Liver (tissue), 3 donors: ENCODE data around the gene GALNT16.
"Not testable (repeated sequence)": the region's sequence is repeated elsewhere in the genome, so short reads cannot be mapped to it uniquely, and the experiment has no call there.

Experiments
- HNF4G ChIP-seq: IDR thresholded peaks from 2 replicates; pipeline ENCODE4 v1.6.1; 2016; ENCODE audit warnings: antibody characterized with exemption
- RAD21 ChIP-seq, 2 donors: IDR thresholded peaks; 2 replicates each; pipeline ENCODE4 v1.6.1; 2016; ENCODE audit warnings: antibody characterized with exemption in 2 of 2, mild to moderate bottlenecking in 2 of 2
- TAF1 ChIP-seq: conservative IDR thresholded peaks from 2 replicates; pipeline ENCODE4 v1.6.1; 2016; ENCODE audit warnings: antibody characterized with exemption, mild to moderate bottlenecking
- TF ChIP-seq, protein P1 (sequence below): fragments of 150-350 bp; IDR thresholded peaks from 2 replicates; pipeline ENCODE4 v1.5.1; 2017; ENCODE audit warnings: improper control_type of control experiment, low read depth, low read length; ENCODE audit not compliant: missing input control
- TF ChIP-seq, protein P2 (sequence below): IDR thresholded peaks from 2 replicates; pipeline ENCODE4 v1.6.1; 2016; ENCODE audit warnings: antibody characterized with exemption, mild to moderate bottlenecking
- donor health status: healthy.
- donor health status: healthy.

DNA sequence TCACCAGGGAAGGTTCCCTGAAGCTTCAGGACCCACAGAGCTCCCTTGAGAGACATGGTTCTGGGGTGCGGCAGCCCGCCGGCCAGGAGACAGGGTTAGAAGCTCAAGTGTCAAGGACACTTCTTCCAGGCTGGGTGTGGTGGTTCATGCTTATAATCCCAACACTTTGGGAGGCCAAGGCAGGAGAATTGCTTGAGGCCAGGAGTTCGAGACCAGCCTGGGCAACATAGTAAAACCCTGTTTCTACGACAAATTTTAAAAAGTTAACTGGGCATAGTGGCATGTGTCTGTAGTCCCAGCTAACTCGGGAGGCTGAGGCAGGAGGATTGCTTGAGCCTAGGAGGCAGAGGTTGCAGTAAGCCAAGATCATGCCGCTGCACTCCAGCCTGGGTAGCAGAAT lies 30.9 kb downstream of the GALNT16 start:
- TF ChIP-seq, protein P1, sequence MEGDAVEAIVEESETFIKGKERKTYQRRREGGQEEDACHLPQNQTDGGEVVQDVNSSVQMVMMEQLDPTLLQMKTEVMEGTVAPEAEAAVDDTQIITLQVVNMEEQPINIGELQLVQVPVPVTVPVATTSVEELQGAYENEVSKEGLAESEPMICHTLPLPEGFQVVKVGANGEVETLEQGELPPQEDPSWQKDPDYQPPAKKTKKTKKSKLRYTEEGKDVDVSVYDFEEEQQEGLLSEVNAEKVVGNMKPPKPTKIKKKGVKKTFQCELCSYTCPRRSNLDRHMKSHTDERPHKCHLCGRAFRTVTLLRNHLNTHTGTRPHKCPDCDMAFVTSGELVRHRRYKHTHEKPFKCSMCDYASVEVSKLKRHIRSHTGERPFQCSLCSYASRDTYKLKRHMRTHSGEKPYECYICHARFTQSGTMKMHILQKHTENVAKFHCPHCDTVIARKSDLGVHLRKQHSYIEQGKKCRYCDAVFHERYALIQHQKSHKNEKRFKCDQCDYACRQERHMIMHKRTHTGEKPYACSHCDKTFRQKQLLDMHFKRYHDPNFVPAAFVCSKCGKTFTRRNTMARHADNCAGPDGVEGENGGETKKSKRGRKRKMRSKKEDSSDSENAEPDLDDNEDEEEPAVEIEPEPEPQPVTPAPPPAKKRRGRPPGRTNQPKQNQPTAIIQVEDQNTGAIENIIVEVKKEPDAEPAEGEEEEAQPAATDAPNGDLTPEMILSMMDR = not testable (repeated sequence)
- TF ChIP-seq TAF1; RAD21 (IDR thresholded peaks at IDR 0.05); HNF4G: not testable (repeated sequence)
- TF ChIP-seq, protein P2, sequence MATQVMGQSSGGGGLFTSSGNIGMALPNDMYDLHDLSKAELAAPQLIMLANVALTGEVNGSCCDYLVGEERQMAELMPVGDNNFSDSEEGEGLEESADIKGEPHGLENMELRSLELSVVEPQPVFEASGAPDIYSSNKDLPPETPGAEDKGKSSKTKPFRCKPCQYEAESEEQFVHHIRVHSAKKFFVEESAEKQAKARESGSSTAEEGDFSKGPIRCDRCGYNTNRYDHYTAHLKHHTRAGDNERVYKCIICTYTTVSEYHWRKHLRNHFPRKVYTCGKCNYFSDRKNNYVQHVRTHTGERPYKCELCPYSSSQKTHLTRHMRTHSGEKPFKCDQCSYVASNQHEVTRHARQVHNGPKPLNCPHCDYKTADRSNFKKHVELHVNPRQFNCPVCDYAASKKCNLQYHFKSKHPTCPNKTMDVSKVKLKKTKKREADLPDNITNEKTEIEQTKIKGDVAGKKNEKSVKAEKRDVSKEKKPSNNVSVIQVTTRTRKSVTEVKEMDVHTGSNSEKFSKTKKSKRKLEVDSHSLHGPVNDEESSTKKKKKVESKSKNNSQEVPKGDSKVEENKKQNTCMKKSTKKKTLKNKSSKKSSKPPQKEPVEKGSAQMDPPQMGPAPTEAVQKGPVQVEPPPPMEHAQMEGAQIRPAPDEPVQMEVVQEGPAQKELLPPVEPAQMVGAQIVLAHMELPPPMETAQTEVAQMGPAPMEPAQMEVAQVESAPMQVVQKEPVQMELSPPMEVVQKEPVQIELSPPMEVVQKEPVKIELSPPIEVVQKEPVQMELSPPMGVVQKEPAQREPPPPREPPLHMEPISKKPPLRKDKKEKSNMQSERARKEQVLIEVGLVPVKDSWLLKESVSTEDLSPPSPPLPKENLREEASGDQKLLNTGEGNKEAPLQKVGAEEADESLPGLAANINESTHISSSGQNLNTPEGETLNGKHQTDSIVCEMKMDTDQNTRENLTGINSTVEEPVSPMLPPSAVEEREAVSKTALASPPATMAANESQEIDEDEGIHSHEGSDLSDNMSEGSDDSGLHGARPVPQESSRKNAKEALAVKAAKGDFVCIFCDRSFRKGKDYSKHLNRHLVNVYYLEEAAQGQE = not testable (repeated sequence)
